SK-N-SH treated with all-trans-retinoic acid at 6 μM for 48 hours (cell line): ENCODE measurements around the gene EHBP1.

Source experiments
- ATAC-seq: fragments of 200-7000 bp; cut with Tn5 transposase; 3 replicates; pipeline ENCODE4 v1.9.1; 2020; ENCODE audit warnings: mild to moderate bottlenecking, moderate library complexity
- ARNTL ChIP-seq: fragments of 450-650 bp; formaldehyde crosslinking; IDR thresholded peaks from 2 replicates; pipeline ENCODE4 v1.5.0; 2020; ENCODE audit warnings: low read depth, mild to moderate bottlenecking, moderate library complexity, borderline replicate concordance
- BACH2 ChIP-seq: fragments of 250-450 bp; sonication (Bioruptor Pico); IDR thresholded peaks from 2 replicates; pipeline ENCODE4 v1.9.0; 2021; ENCODE audit warnings: mild to moderate bottlenecking, borderline replicate concordance
- CSDC2 ChIP-seq: fragments of 250-450 bp; sonication (Bioruptor Pico); IDR thresholded peaks from 2 replicates; pipeline ENCODE4 v1.5.0; 2020; ENCODE audit warnings: mild to moderate bottlenecking, moderate library complexity
- CSRNP3 ChIP-seq: fragments of 250-450 bp; sonication (Bioruptor Pico); IDR thresholded peaks from 2 replicates; pipeline ENCODE4 v1.5.1; 2021; ENCODE audit warnings: mild to moderate bottlenecking, moderate library complexity
- ESRRG ChIP-seq: fragments of 250-450 bp; sonication (Bioruptor Pico); IDR thresholded peaks from 2 replicates; pipeline ENCODE4 v1.6.1; 2021; ENCODE audit warnings: mild to moderate bottlenecking
- GLIS3 ChIP-seq: fragments of 250-450 bp; sonication (Bioruptor Pico); IDR thresholded peaks from 2 replicates; pipeline ENCODE4 v1.5.0; 2020; ENCODE audit warnings: mild to moderate bottlenecking, moderate library complexity
- POU6F1 ChIP-seq: fragments of 250-450 bp; sonication (Bioruptor Pico); IDR thresholded peaks from 2 replicates; pipeline ENCODE4 v1.8.0; 2021; ENCODE audit warnings: low read depth, mild to moderate bottlenecking, moderate library complexity, borderline replicate concordance
- PPARA ChIP-seq: fragments of 250-450 bp; sonication (Bioruptor Pico); IDR thresholded peaks from 2 replicates; pipeline ENCODE4 v1.5.0; 2020; ENCODE audit warnings: mild to moderate bottlenecking, borderline replicate concordance
- RARB ChIP-seq: fragments of 250-450 bp; sonication (Bioruptor Pico); IDR thresholded peaks from 2 replicates; pipeline ENCODE4 v1.8.0; 2021; ENCODE audit warnings: mild to moderate bottlenecking, moderate library complexity
- SNAI2 ChIP-seq: fragments of 250-450 bp; sonication (Bioruptor Pico); IDR thresholded peaks from 2 replicates; pipeline ENCODE4 v1.5.0; 2020; ENCODE audit warnings: mild to moderate bottlenecking, moderate library complexity
- TCF4 ChIP-seq: fragments of 250-450 bp; sonication (Bioruptor Pico); IDR thresholded peaks from 2 replicates; pipeline ENCODE4 v1.8.0; 2021; ENCODE audit warnings: mild to moderate bottlenecking, moderate library complexity, borderline replicate concordance
- TOX ChIP-seq: fragments of 250-450 bp; sonication (Bioruptor Pico); IDR thresholded peaks from 2 replicates; pipeline ENCODE4 v1.8.0; 2021; ENCODE audit warnings: mild to moderate bottlenecking, moderate library complexity, borderline replicate concordance
- TSHZ2 ChIP-seq: fragments of 250-450 bp; sonication (Bioruptor Pico); IDR thresholded peaks from 2 replicates; pipeline ENCODE4 v1.5.0; 2020; ENCODE audit warnings: mild to moderate bottlenecking, moderate library complexity
- ZC3H10 ChIP-seq: fragments of 250-450 bp; sonication (Bioruptor Pico); IDR thresholded peaks from 2 replicates; pipeline ENCODE4 v1.5.1; 2021; ENCODE audit warnings: mild to moderate bottlenecking, moderate library complexity
- ZFP3 ChIP-seq: fragments of 250-450 bp; sonication (Bioruptor Pico); IDR thresholded peaks from 2 replicates; pipeline ENCODE4 v1.5.0; 2020; ENCODE audit warnings: mild to moderate bottlenecking, moderate library complexity
- ZFP30 ChIP-seq: fragments of 450-650 bp; formaldehyde crosslinking; IDR thresholded peaks from 2 replicates; pipeline ENCODE4 v1.5.0; 2022; ENCODE audit warnings: mild to moderate bottlenecking, moderate library complexity
- ZNF70 ChIP-seq: fragments of 450-650 bp; formaldehyde crosslinking; IDR thresholded peaks from 2 replicates; pipeline ENCODE4 v1.5.0; 2020; ENCODE audit warnings: mild to moderate bottlenecking, moderate library complexity
- ZNF8 ChIP-seq: fragments of 450-650 bp; formaldehyde crosslinking; IDR thresholded peaks from 2 replicates; pipeline ENCODE4 v1.5.0; 2020; ENCODE audit warnings: mild to moderate bottlenecking, moderate library complexity
- TF ChIP-seq, protein P1 (sequence below): fragments of 250-450 bp; sonication (Bioruptor Pico); IDR thresholded peaks from 2 replicates; pipeline ENCODE4 v1.5.1; 2020; ENCODE audit warnings: low read depth, mild to moderate bottlenecking, moderate library complexity

The EHBP1 gene

GRCh38 chr2:62824388-62824787 lies 118.9 kb downstream of the EHBP1 start:
- TF ChIP-seq TSHZ2 (CRISPR knock-in tag): no peak
- TF ChIP-seq ZNF70: no peak
- no peak for TF ChIP-seq CSRNP3
- no peak for TF ChIP-seq POU6F1 (CRISPR knock-in tag)
- TF ChIP-seq TCF4 (CRISPR knock-in tag): no peak
- TF ChIP-seq TOX (CRISPR knock-in tag): no peak
- TF ChIP-seq ARNTL (CRISPR knock-in tag): no peak
- TF ChIP-seq PPARA (CRISPR knock-in tag): no peak
- TF ChIP-seq ZFP30 (CRISPR knock-in tag): no peak
- TF ChIP-seq ZNF8 (CRISPR knock-in tag): no peak
- TF ChIP-seq, protein P1, sequence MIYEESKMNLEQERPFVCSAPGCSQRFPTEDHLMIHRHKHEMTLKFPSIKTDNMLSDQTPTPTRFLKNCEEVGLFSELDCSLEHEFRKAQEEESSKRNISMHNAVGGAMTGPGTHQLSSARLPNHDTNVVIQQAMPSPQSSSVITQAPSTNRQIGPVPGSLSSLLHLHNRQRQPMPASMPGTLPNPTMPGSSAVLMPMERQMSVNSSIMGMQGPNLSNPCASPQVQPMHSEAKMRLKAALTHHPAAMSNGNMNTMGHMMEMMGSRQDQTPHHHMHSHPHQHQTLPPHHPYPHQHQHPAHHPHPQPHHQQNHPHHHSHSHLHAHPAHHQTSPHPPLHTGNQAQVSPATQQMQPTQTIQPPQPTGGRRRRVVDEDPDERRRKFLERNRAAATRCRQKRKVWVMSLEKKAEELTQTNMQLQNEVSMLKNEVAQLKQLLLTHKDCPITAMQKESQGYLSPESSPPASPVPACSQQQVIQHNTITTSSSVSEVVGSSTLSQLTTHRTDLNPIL (CRISPR knock-in tag): no peak
- no peak for ATAC-seq

GRCh38 chr2:62826141-62826540 lies 120.6 kb downstream of the EHBP1 start:
- TF ChIP-seq ZNF8 (CRISPR knock-in tag): no peak
- no peak for TF ChIP-seq BACH2
- TF ChIP-seq ZNF70: no peak
- TF ChIP-seq RARB (CRISPR knock-in tag): no peak
- TF ChIP-seq, protein P1 (CRISPR knock-in tag): no peak
- no peak for TF ChIP-seq SNAI2
- TF ChIP-seq ZFP3 (CRISPR knock-in tag): no peak
- TF ChIP-seq PPARA (CRISPR knock-in tag): no peak
- no peak for TF ChIP-seq ESRRG (CRISPR knock-in tag)
- no peak for TF ChIP-seq CSDC2
- TF ChIP-seq TSHZ2 (CRISPR knock-in tag): no peak
- TF ChIP-seq GLIS3 (CRISPR knock-in tag): no peak
- no peak for TF ChIP-seq ZC3H10 (CRISPR knock-in tag)
- peak; percentile 74 for ATAC-seq
